Karpas-422 (cell line): ENCODE results near the gene IER5. TPM values are rescaled to one million over a fixed set of nuclear protein-coding genes. Genes with fewer than 3 reads are reported as not detected.

Experiments
- DNase-seq: peaks from one replicate; pipeline ENCODE4 v3.0.0-alpha.2; 2015
- H2AFZ ChIP-seq: fragments of 200-600 bp; sonication (generic); 2 replicates; pipeline ENCODE4 v1.6.1; 2014; ENCODE audit warnings: antibody characterized with exemption, low read length, mixed read lengths
- H3K27ac ChIP-seq: fragments of 200-600 bp; sonication (generic); 2 replicates; pipeline ENCODE4 v1.5.1; 2014; ENCODE audit warnings: mild to moderate bottlenecking, low read length, moderate library complexity
- H3K27me3 ChIP-seq: fragments of 200-600 bp; sonication (generic); 2 replicates; pipeline ENCODE4 v1.6.1; 2014; ENCODE audit warnings: low read length, mixed read lengths
- H3K36me3 ChIP-seq: fragments of 200-600 bp; sonication (generic); 2 replicates; pipeline ENCODE4 v1.6.1; 2014; ENCODE audit warnings: low read length, mixed read lengths; ENCODE audit not compliant: insufficient read depth
- H3K4me1 ChIP-seq: fragments of 200-600 bp; sonication (generic); 2 replicates; pipeline ENCODE4 v1.6.1; 2014; ENCODE audit warnings: mild to moderate bottlenecking, low read length, mixed read lengths
- H3K4me2 ChIP-seq: fragments of 200-600 bp; sonication (generic); 2 replicates; pipeline ENCODE4 v1.6.1; 2014; ENCODE audit warnings: low read length, low read depth, mild to moderate bottlenecking; ENCODE audit not compliant: poor library complexity, severe bottlenecking
- H3K4me3 ChIP-seq: fragments of 200-600 bp; sonication (generic); 2 replicates; pipeline ENCODE4 v1.5.1; 2014; ENCODE audit warnings: mild to moderate bottlenecking, antibody characterized with exemption, low read length, mixed read lengths
- H3K79me2 ChIP-seq: fragments of 200-600 bp; sonication (generic); 2 replicates; pipeline ENCODE4 v1.6.1; 2014; ENCODE audit warnings: mild to moderate bottlenecking, low read length, mixed read lengths
- H3K9ac ChIP-seq: fragments of 200-600 bp; sonication (generic); 2 replicates; pipeline ENCODE4 v1.6.0; 2014; ENCODE audit warnings: low read length
- H3K9me2 ChIP-seq: fragments of 200-600 bp; sonication (generic), shearing (Covaris generic); replicated peaks from 2 replicates; pipeline ENCODE4 v1.6.0; 2014; ENCODE audit warnings: mild to moderate bottlenecking, low read length, moderate library complexity; ENCODE audit not compliant: insufficient read depth
- H3K9me3 ChIP-seq: fragments of 300-700, 200-600 bp; sonication (generic); 2 replicates; pipeline ENCODE4 v1.6.1; 2014; ENCODE audit warnings: low read length, mixed read lengths
- H4K20me1 ChIP-seq: fragments of 200-600 bp; sonication (generic); 2 replicates; pipeline ENCODE4 v1.6.1; 2014; ENCODE audit warnings: mild to moderate bottlenecking, antibody characterized with exemption, low read length, low read depth; ENCODE audit not compliant: insufficient read depth
- total RNA-seq: library from RNA; depleted of rRNA; stranded (reverse); fragments of >200 nt; shearing (Covaris generic); gene quantifications from 2 replicates; pipeline ENCODE4 v1.2.3, GENCODE V29; 2014; ENCODE audit warnings: low replicate concordance

The IER5 gene
- total RNA-seq, 1 experiment from 2014 or later = 5.3 TPM

GRCh38 chr1:181126871-181127587, 38.5 kb downstream of the IER5 start:
- DNase-seq = no peak
- Histone ChIP-seq H3K9me3 (no peaks in the 10 kb centered on the region), H3K27ac (no peak overlapping the region), H3K4me1 (peaks cover 35% of the 10 kb centered on the region), H3K9me2 (no peaks in the 10 kb centered on the region), H3K79me2 (no peaks in the 10 kb centered on the region), H2AFZ (no peak overlapping the region), H3K4me3 (no peak overlapping the region), H3K4me2 (no peak overlapping the region), H3K27me3 (no peaks in the 10 kb centered on the region), H3K9ac (no peak overlapping the region), H4K20me1 (peaks cover 6% of the 10 kb centered on the region; the same call in 1 of the 2 replicates), H3K36me3 (no peaks in the 10 kb centered on the region)

- Histone ChIP-seq H3K27ac (no peak overlapping the region), H3K9ac (no peak overlapping the region)
Measured at GRCh38 chr1:181127898-181128453, 39.5 kb downstream of the IER5 start.

GRCh38 chr1:181128592-181129497, 40.3 kb downstream of the IER5 start:
- H4K20me1 ChIP-seq = peaks cover 6% of the 10 kb centered on the region; the same call in 1 of the 2 replicates
- H2AFZ ChIP-seq = no peak overlapping the region
- no peaks in the 10 kb centered on the region for H3K9me3 ChIP-seq
- H3K27ac ChIP-seq = no peak overlapping the region
- H3K4me2 ChIP-seq = peak overlapping the region; percentile 61
- peaks cover 40% of the 10 kb centered on the region for H3K4me1 ChIP-seq
- H3K9me2 ChIP-seq = no peaks in the 10 kb centered on the region
- H3K9ac ChIP-seq = peak overlapping the region; percentile 24
- no peaks in the 10 kb centered on the region for H3K27me3 ChIP-seq
- H3K4me3 ChIP-seq = peak overlapping the region; percentile 52; the same call in 1 of the 2 replicates
- DNase-seq = peak; percentile 81
- no peaks in the 10 kb centered on the region for H3K36me3 ChIP-seq
- no peaks in the 10 kb centered on the region for H3K79me2 ChIP-seq

More at GRCh38 chr1:181127898-181128453, 39.5 kb downstream of the IER5 start:
- H4K20me1 ChIP-seq = peaks cover 6% of the 10 kb centered on the region; the same call in 1 of the 2 replicates
- no peak overlapping the region for H2AFZ ChIP-seq
- H3K27me3 ChIP-seq = no peaks in the 10 kb centered on the region
- H3K79me2 ChIP-seq = no peaks in the 10 kb centered on the region
- peaks cover 35% of the 10 kb centered on the region for H3K4me1 ChIP-seq
- no peaks in the 10 kb centered on the region for H3K9me3 ChIP-seq
- no peaks in the 10 kb centered on the region for H3K36me3 ChIP-seq
- no peaks in the 10 kb centered on the region for H3K9me2 ChIP-seq
- no peak for DNase-seq
- H3K4me3 ChIP-seq = no peak overlapping the region
- no peak overlapping the region for H3K4me2 ChIP-seq

- Histone ChIP-seq H4K20me1 (peaks cover 6% of the 10 kb centered on the region; the same call in 1 of the 2 replicates), H3K27me3 (peaks cover 3% of the 10 kb centered on the region; the same call in 1 of the 2 replicates), H3K9me2 (no peaks in the 10 kb centered on the region), H2AFZ (no peak overlapping the region), H3K4me2 (peak overlapping the region; percentile 61), H3K4me1 (peaks cover 46% of the 10 kb centered on the region), H3K79me2 (no peaks in the 10 kb centered on the region), H3K9ac (no peak overlapping the region), H3K27ac (no peak overlapping the region), H3K36me3 (no peaks in the 10 kb centered on the region), H3K4me3 (no peak overlapping the region), H3K9me3 (no peaks in the 10 kb centered on the region)
- DNase-seq = no peak
Measured at GRCh38 chr1:181129771-181130606, 41.5 kb downstream of the IER5 start.

- H3K4me3 ChIP-seq = no peak overlapping the region; the same call in 1 of the 2 replicates
- H3K27ac ChIP-seq = no peak overlapping the region
- no peak overlapping the region for H3K9ac ChIP-seq
- no peaks in the 10 kb centered on the region for H3K9me3 ChIP-seq
- H3K4me1 ChIP-seq = peaks cover 59% of the 10 kb centered on the region
- H3K36me3 ChIP-seq = no peaks in the 10 kb centered on the region
- no peak overlapping the region for H2AFZ ChIP-seq
- no peaks in the 10 kb centered on the region for H3K79me2 ChIP-seq
- no peaks in the 10 kb centered on the region for H3K9me2 ChIP-seq
- peak; percentile 77 for DNase-seq
- peak overlapping the region; percentile 55 for H3K4me2 ChIP-seq
- H3K27me3 ChIP-seq = peaks cover 6% of the 10 kb centered on the region; the same call in 1 of the 2 replicates
- H4K20me1 ChIP-seq = peaks cover 6% of the 10 kb centered on the region; the same call in 1 of the 2 replicates
Measured at GRCh38 chr1:181131255-181131941, 42.9 kb downstream of the IER5 start.

DNA sequence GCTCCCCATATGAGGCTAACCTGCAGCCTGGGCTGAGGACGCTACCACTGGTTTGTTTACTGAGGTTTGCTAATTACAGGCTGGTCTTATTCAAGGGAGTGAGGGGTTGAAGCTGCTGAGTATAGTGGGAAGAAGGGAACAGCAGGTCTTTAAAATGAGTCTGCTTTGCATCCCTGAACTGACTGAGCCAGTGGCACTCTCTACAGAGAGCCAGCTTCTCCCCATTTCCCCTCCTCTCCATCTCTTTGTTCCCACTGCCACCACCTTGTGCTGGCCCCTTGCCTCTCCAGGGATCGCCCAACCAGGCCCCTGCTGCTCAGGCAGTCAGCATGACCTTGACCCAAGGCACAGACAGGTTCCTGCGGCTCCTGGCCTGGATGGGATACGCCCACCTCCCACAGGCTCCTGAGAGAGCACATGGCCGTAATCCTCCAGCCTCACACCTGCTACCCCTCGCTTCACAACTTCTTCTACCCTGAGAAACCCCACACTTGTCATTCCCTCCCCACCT, 45.0 kb downstream of the IER5 start:
- Histone ChIP-seq H3K4me1 (peaks cover 55% of the 10 kb centered on the region), H3K79me2 (no peaks in the 10 kb centered on the region), H3K4me3 (no peak overlapping the region), H3K36me3 (no peaks in the 10 kb centered on the region), H2AFZ (no peak overlapping the region), H4K20me1 (peaks cover under 1% of the 10 kb centered on the region; the same call in 1 of the 2 replicates), H3K9ac (no peak overlapping the region), H3K9me2 (no peaks in the 10 kb centered on the region), H3K4me2 (no peak overlapping the region), H3K27ac (no peak overlapping the region), H3K9me3 (no peaks in the 10 kb centered on the region), H3K27me3 (peaks cover 6% of the 10 kb centered on the region; the same call in 1 of the 2 replicates)
- DNase-seq = no peak

GRCh38 chr1:181133969-181134418, 45.5 kb downstream of the IER5 start:
- Histone ChIP-seq H3K9me2 (no peaks in the 10 kb centered on the region), H3K4me3 (no peak overlapping the region), H3K27ac (no peak overlapping the region), H2AFZ (no peak overlapping the region), H4K20me1 (no peaks in the 10 kb centered on the region; the same call in 1 of the 2 replicates), H3K4me1 (peaks cover 50% of the 10 kb centered on the region), H3K9me3 (no peaks in the 10 kb centered on the region), H3K9ac (no peak overlapping the region), H3K79me2 (no peaks in the 10 kb centered on the region), H3K4me2 (no peak overlapping the region), H3K27me3 (peaks cover 6% of the 10 kb centered on the region; the same call in 1 of the 2 replicates), H3K36me3 (no peaks in the 10 kb centered on the region)
- no peak for DNase-seq
